HepG2 (cell line): ENCODE measurements around the gene RAB3B. TPM values are rescaled to one million over a fixed set of nuclear protein-coding genes. Genes with fewer than 3 reads are reported as not detected.

Experiments
- FOXO4 ChIP-seq: sonication (generic); formaldehyde crosslinking; conservative IDR thresholded peaks from 2 replicates; pipeline ENCODE4 v1.8.1; 2023; ENCODE audit warnings: missing genetic modification reagents
- HNF1A ChIP-seq, 2 experiments: sonication (generic) in 1 of 2; formaldehyde crosslinking in 1 of 2; IDR thresholded peaks; 2 replicates each; pipeline versions ENCODE4 v1.4.0 to v1.6.1; 2016 to 2020; ENCODE audit warnings: borderline replicate concordance in 1 of 2, low read depth in 1 of 2, mild to moderate bottlenecking in 1 of 2, missing genetic modification reagents in 1 of 2
- RAD21 ChIP-seq: fragments of 450-650 bp; formaldehyde crosslinking; IDR thresholded peaks from 2 replicates; pipeline ENCODE4 v1.5.0; 2020; ENCODE audit warnings: mild to moderate bottlenecking
- SNAPC2 ChIP-seq: sonication (generic); formaldehyde crosslinking; IDR thresholded peaks from 2 replicates; pipeline ENCODE4 v1.8.1; 2022; ENCODE audit warnings: mild to moderate bottlenecking, missing genetic modification reagents
- SYNCRIP ChIP-seq: fragments of 200-400 bp; formaldehyde crosslinking; IDR thresholded peaks from 2 replicates; pipeline ENCODE4 v1.6.1; 2018; ENCODE audit warnings: mild to moderate bottlenecking, low read depth, low read length; ENCODE audit not compliant: insufficient read depth
- THRA ChIP-seq: sonication (generic); formaldehyde crosslinking; IDR thresholded peaks from 2 replicates; pipeline ENCODE4 v1.4.0; 2020; ENCODE audit warnings: missing genetic modification reagents, borderline replicate concordance
- ZNF589 ChIP-seq: sonication (generic); formaldehyde crosslinking; conservative IDR thresholded peaks from 2 replicates; pipeline ENCODE4 v1.8.0; 2022; ENCODE audit warnings: mild to moderate bottlenecking, moderate library complexity, missing genetic modification reagents
- polyA plus RNA-seq, 8 experiments: library from polyadenylated mRNA; depleted of rRNA in 3 of 8; stranded (reverse) in 7 of 8; unstranded in 1 of 8; fragments of >200 nt; fragmentation: Illumina TruSeq in 4 of 8; extraction: Trizol in 4 of 8; gene quantifications; 2 replicates each; pipeline versions ENCODE4 v1.2.1 to v1.2.3, GENCODE V29; 2011 to 2016; ENCODE audit warnings: low read depth in 4 of 8, missing spikeins in 1 of 8, mixed read lengths in 1 of 8; ENCODE audit not compliant: insufficient read depth in 1 of 8
- total RNA-seq, 5 experiments: library from RNA; depleted of rRNA; stranded (reverse); fragments of >200 nt; fragmentation: Illumina TruSeq; extraction: Trizol; gene quantifications; 2 replicates each; pipeline ENCODE4 v1.2.3, GENCODE V29; 2016; ENCODE audit warnings: low read depth in 1 of 5

RAB3B gene
- total and polyA plus RNA-seq, 2 of the 13 experiments (the other 11 are each of a cell fraction or from before 2014, with no cell fraction given) = 1.0 to 1.2 TPM

- TF ChIP-seq FOXO4 (no peak), SYNCRIP (no peak), HNF1A (IDR thresholded peaks at IDR 0.05; ENCODE audit: low read depth) (no peak), HNF1A (CRISPR knock-in tag; IDR thresholded peaks at IDR 0.05; ENCODE audit: borderline replicate concordance) (no peak), ZNF589 (no peak), RAD21 (no peak), SNAPC2 (CRISPR knock-in tag) (no peak), THRA (no peak)
- TF ChIP-seq, all 625 proteins: peak for 0
These were observed 8.2 kb upstream of the RAB3B start (continued) for GRCh38 chr1:51998701-51999100.
